Measurements from ENCODE around the gene EIF2B4. TPM values are rescaled to one million over a fixed set of nuclear protein-coding genes. Genes with fewer than 3 reads are reported as not detected.

Gene EIF2B4
- total and polyA plus RNA-seq, 2 of the 13 experiments (the other 11 are each of a cell fraction or from before 2014, with no cell fraction given): 91.5 to 96.4 TPM

GRCh38 chr2:27322766-27323595 is 47.2 kb downstream of the EIF2B4 start, which contains the start of gene MPV17 (continued):
- TF ChIP-seq AFF4 (CRISPR knock-in tag; IDR thresholded peaks at IDR 0.05): no peak
- peak; percentile 89 for TF ChIP-seq ZNF766 (CRISPR knock-in tag; IDR thresholded peaks at IDR 0.05; ENCODE audit: borderline replicate concordance)
- TF ChIP-seq ZNF251 (CRISPR knock-in tag; IDR thresholded peaks at IDR 0.05): no peak
- peak; percentile 92 for TF ChIP-seq HOXA5 (CRISPR knock-in tag; IDR thresholded peaks at IDR 0.05)
- no peak for TF ChIP-seq ZNF703 (CRISPR knock-in tag; IDR thresholded peaks at IDR 0.05; ENCODE audit: borderline replicate concordance)
- TF ChIP-seq IRF2 (CRISPR knock-in tag; IDR thresholded peaks at IDR 0.05): peak; percentile 74
- peak; percentile 73; the same call in 1 of the 2 replicates for TF ChIP-seq MED13 (CRISPR knock-in tag; IDR thresholded peaks at IDR 0.05)
- no peak for TF ChIP-seq IKZF1 (IDR thresholded peaks at IDR 0.05)
- peak; percentile 95 for TF ChIP-seq TAF1 (CRISPR knock-in tag; IDR thresholded peaks at IDR 0.05)
- no peak for TF ChIP-seq ATAD3A (CRISPR knock-in tag; IDR thresholded peaks at IDR 0.05)
- TF ChIP-seq ZNF644 (CRISPR knock-in tag; IDR thresholded peaks at IDR 0.05; ENCODE audit: low read depth): no peak
- no peak; the same call in 1 of the 2 replicates for TF ChIP-seq ZBTB2 (CRISPR knock-in tag; IDR thresholded peaks at IDR 0.05; ENCODE audit: low read depth)
- TF ChIP-seq MLLT10 (CRISPR knock-in tag; IDR thresholded peaks at IDR 0.05): no peak
- TF ChIP-seq MED1 (CRISPR knock-in tag; IDR thresholded peaks at IDR 0.05): peak; percentile 54; the same call in 1 of the 2 replicates
- TF ChIP-seq ZBTB39 (CRISPR knock-in tag; IDR thresholded peaks at IDR 0.05): peak; percentile 92
- 0 out of 2 replicates have a peak, but pooled peaks have one; percentile 21 for TF ChIP-seq ZSCAN29 (CRISPR knock-in tag; conservative IDR thresholded peaks at IDR 0.05)
- TF ChIP-seq ZNF749 (CRISPR knock-in tag; IDR thresholded peaks at IDR 0.05; ENCODE audit: borderline replicate concordance): peak; percentile 80
- TF ChIP-seq ZNF784 (CRISPR knock-in tag; IDR thresholded peaks at IDR 0.05; ENCODE audit: borderline replicate concordance): peak; percentile 50; the same call in 1 of the 2 replicates
- no peak for TF ChIP-seq SP1 (IDR thresholded peaks at IDR 0.05)
- peak; percentile 96 for TF ChIP-seq SP1 (CRISPR knock-in tag; IDR thresholded peaks at IDR 0.05)
- TF ChIP-seq GRHL1 (CRISPR knock-in tag; conservative IDR thresholded peaks at IDR 0.05): no peak
